MM.1S (cell line): ENCODE results near the gene TFIP11.

Experiments used
- EZH2 ChIP-seq: fragments of 300-600 bp; sonication (generic); optimal IDR thresholded peaks from 2 replicates; pipeline ENCODE3; 2017; ENCODE audit warnings: low read depth, mild to moderate bottlenecking, antibody characterized with exemption, low read length, mixed read lengths
- EZH2phosphoT487 ChIP-seq: fragments of 300-600 bp; sonication (generic); IDR thresholded peaks from 2 replicates; pipeline ENCODE4 v1.6.1; 2018; ENCODE audit warnings: antibody characterized with exemption, low read length
- TF ChIP-seq, protein P1 (sequence below): fragments of 300-600 bp; sonication (generic); IDR thresholded peaks from 2 replicates; pipeline ENCODE4 v1.5.1; 2016; ENCODE audit warnings: antibody characterized with exemption, low read length, mixed read lengths

DNA sequence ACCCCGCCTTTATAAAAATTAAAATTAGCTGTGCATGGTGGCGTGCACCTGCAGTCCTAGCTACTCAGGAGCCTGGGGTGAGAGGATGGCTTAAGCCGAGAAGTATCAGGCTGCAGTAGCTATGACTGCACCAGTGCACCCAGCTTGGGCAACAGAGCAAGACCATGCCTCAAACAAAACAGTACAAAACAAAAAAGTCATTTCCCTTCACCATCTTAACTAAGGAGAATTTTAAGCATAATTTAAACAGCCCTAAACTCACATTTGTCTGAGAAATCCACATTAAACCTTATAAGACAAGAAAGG, 23.3 kb upstream of the TFIP11 start:
- TF ChIP-seq, protein P1, sequence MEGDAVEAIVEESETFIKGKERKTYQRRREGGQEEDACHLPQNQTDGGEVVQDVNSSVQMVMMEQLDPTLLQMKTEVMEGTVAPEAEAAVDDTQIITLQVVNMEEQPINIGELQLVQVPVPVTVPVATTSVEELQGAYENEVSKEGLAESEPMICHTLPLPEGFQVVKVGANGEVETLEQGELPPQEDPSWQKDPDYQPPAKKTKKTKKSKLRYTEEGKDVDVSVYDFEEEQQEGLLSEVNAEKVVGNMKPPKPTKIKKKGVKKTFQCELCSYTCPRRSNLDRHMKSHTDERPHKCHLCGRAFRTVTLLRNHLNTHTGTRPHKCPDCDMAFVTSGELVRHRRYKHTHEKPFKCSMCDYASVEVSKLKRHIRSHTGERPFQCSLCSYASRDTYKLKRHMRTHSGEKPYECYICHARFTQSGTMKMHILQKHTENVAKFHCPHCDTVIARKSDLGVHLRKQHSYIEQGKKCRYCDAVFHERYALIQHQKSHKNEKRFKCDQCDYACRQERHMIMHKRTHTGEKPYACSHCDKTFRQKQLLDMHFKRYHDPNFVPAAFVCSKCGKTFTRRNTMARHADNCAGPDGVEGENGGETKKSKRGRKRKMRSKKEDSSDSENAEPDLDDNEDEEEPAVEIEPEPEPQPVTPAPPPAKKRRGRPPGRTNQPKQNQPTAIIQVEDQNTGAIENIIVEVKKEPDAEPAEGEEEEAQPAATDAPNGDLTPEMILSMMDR = no peak
- TF ChIP-seq EZH2 = no peak
- no peak for TF ChIP-seq EZH2phosphoT487
